Measurements from ENCODE around the gene TJP3. TPM values are rescaled to one million over a fixed set of nuclear protein-coding genes. Genes with fewer than 3 reads are reported as not detected.
A peak's percentile ranks its signal among the peaks of the same experiment; 100 is the strongest.

Gene TJP3
- total RNA-seq, 1 donor, result not detected

GRCh38 chr19:3679581-3679980 is 28.6 kb upstream of the TJP3 start:
- TF ChIP-seq CTCF (IDR thresholded peaks at IDR 0.05; ENCODE audit: insufficient read depth, low read depth, low read length), result no peak
- H3K4me3 ChIP-seq (ENCODE audit: low read depth, low read length), result no peak overlapping the region
- no peak for DNase-seq (ENCODE audit: low read depth)

GRCh38 chr19:3680939-3681338 is 27.2 kb upstream of the TJP3 start:
- DNase-seq (ENCODE audit: low read depth), result no peak
- H3K4me3 ChIP-seq (ENCODE audit: low read depth, low read length), result no peak overlapping the region
- TF ChIP-seq CTCF (IDR thresholded peaks at IDR 0.05; ENCODE audit: insufficient read depth, low read depth, low read length), result no peak

GRCh38 chr19:3682286-3682685 is 25.9 kb upstream of the TJP3 start:
- no peak for DNase-seq (ENCODE audit: low read depth)
- TF ChIP-seq CTCF (IDR thresholded peaks at IDR 0.05; ENCODE audit: insufficient read depth, low read depth, low read length), result no peak
- no peak overlapping the region for H3K4me3 ChIP-seq (ENCODE audit: low read depth, low read length)

- H3K4me3 ChIP-seq (ENCODE audit: low read depth, low read length), result no peak overlapping the region
- peak; percentile 80 for DNase-seq (ENCODE audit: low read depth)
- no peak for TF ChIP-seq CTCF (IDR thresholded peaks at IDR 0.05; ENCODE audit: insufficient read depth, low read depth, low read length)
Measured at GRCh38 chr19:3682741-3683404, 25.3 kb upstream of the TJP3 start.

- DNase-seq (ENCODE audit: low read depth), result peak; percentile 85
- no peak for TF ChIP-seq CTCF (IDR thresholded peaks at IDR 0.05; ENCODE audit: insufficient read depth, low read depth, low read length)
- no peak overlapping the region for H3K4me3 ChIP-seq (ENCODE audit: low read depth, low read length)
Measured at GRCh38 chr19:3683405-3684053, 24.7 kb upstream of the TJP3 start.

GRCh38 chr19:3684054-3684816 is 23.9 kb upstream of the TJP3 start:
- peak; percentile 74 for DNase-seq (ENCODE audit: low read depth)
- no peak for TF ChIP-seq CTCF (IDR thresholded peaks at IDR 0.05; ENCODE audit: insufficient read depth, low read depth, low read length)

More at GRCh38 chr19:3684054-3684816, 23.9 kb upstream of the TJP3 start:
- no peak overlapping the region for H3K4me3 ChIP-seq (ENCODE audit: low read depth, low read length)
